KMS-11 (cell line): ENCODE data around the gene ZNF205.

Experiments
- H2AFZ ChIP-seq: fragments of 200-600 bp; sonication (generic); 2 replicates; pipeline ENCODE4 v1.6.1; 2016; ENCODE audit warnings: antibody characterized with exemption, mixed run types, low read depth
- H3K27ac ChIP-seq: fragments of 200-600 bp; sonication (generic); 2 replicates; pipeline ENCODE4 v1.6.1; 2016; ENCODE audit warnings: mild to moderate bottlenecking, mixed run types
- H3K27me3 ChIP-seq: fragments of 200-600 bp; sonication (generic); 2 replicates; pipeline ENCODE4 v1.6.1; 2017; ENCODE audit warnings: mild to moderate bottlenecking, low read depth, mixed run types, moderate library complexity; ENCODE audit not compliant: insufficient read depth
- H3K36me3 ChIP-seq: fragments of 200-600 bp; sonication (generic); 2 replicates; pipeline ENCODE4 v1.6.1; 2017; ENCODE audit warnings: mild to moderate bottlenecking, mixed run types; ENCODE audit not compliant: insufficient read depth
- H3K4me1 ChIP-seq: fragments of 200-600 bp; sonication (generic); 2 replicates; pipeline ENCODE4 v1.6.1; 2016; ENCODE audit warnings: mild to moderate bottlenecking, low read depth, mixed run types; ENCODE audit not compliant: poor library complexity, severe bottlenecking
- H3K4me2 ChIP-seq: fragments of 200-600 bp; sonication (generic); 2 replicates; pipeline ENCODE4 v1.7.0; 2016; ENCODE audit warnings: mild to moderate bottlenecking, mixed run types
- H3K4me3 ChIP-seq: fragments of 200-600 bp; sonication (generic); IDR thresholded peaks from 2 replicates; pipeline ENCODE4 v1.6.1; 2017; ENCODE audit warnings: low read depth, low read length, mixed read lengths; ENCODE audit not compliant: insufficient read depth
- H3K79me2 ChIP-seq: fragments of 200-600 bp; sonication (generic); 2 replicates; pipeline ENCODE4 v1.6.1; 2016; ENCODE audit warnings: low read depth, mixed run types; ENCODE audit not compliant: insufficient read depth
- H3K9ac ChIP-seq: fragments of 200-600 bp; sonication (generic); 2 replicates; pipeline ENCODE4 v1.6.1; 2016; ENCODE audit warnings: mild to moderate bottlenecking, mixed run types
- H4K20me1 ChIP-seq: fragments of 200-600 bp; sonication (generic); 2 replicates; pipeline ENCODE4 v1.6.1; 2016; ENCODE audit warnings: mild to moderate bottlenecking, mixed run types; ENCODE audit not compliant: insufficient read depth
- CTCF ChIP-seq: fragments of 200-600 bp; sonication (generic); conservative IDR thresholded peaks from 2 replicates; pipeline ENCODE4 v1.6.1; 2017; ENCODE audit warnings: low read depth, mild to moderate bottlenecking, antibody characterized with exemption, low read length, moderate library complexity, mixed read lengths

The ZNF205 gene

GRCh38 chr16:3119286-3119685 lies 6.9 kb downstream of the ZNF205 start:
- peaks cover 8% of the 10 kb centered on the region for H3K4me1 ChIP-seq
- H2AFZ ChIP-seq = no peak overlapping the region
- H3K27ac ChIP-seq = no peak overlapping the region
- no peaks in the 10 kb centered on the region for H3K36me3 ChIP-seq
- peaks cover 50% of the 10 kb centered on the region for H3K27me3 ChIP-seq
- H3K4me2 ChIP-seq = no peak overlapping the region
- no peak overlapping the region for H3K4me3 ChIP-seq
- no peaks in the 10 kb centered on the region for H3K79me2 ChIP-seq
- no peak for TF ChIP-seq CTCF
- H4K20me1 ChIP-seq = no peaks in the 10 kb centered on the region
- H3K9ac ChIP-seq = no peak overlapping the region

- H3K36me3 ChIP-seq = no peaks in the 10 kb centered on the region
- H4K20me1 ChIP-seq = no peaks in the 10 kb centered on the region
- peaks cover 8% of the 10 kb centered on the region for H3K4me1 ChIP-seq
- no peak for TF ChIP-seq CTCF
- H2AFZ ChIP-seq = no peak overlapping the region
- no peaks in the 10 kb centered on the region for H3K79me2 ChIP-seq
- no peak overlapping the region for H3K9ac ChIP-seq
- H3K27ac ChIP-seq = no peak overlapping the region
- no peak overlapping the region for H3K4me2 ChIP-seq
- no peak overlapping the region for H3K4me3 ChIP-seq
- peaks cover 45% of the 10 kb centered on the region for H3K27me3 ChIP-seq
These were observed 7.5 kb downstream of the ZNF205 start for GRCh38 chr16:3119701-3120408.

GRCh38 chr16:3120435-3120834 lies 8.0 kb downstream of the ZNF205 start:
- Histone ChIP-seq H3K27me3 (peaks cover 40% of the 10 kb centered on the region), H3K4me3 (no peak overlapping the region), H3K4me2 (no peak overlapping the region), H3K4me1 (peaks cover 14% of the 10 kb centered on the region), H3K36me3 (no peaks in the 10 kb centered on the region), H3K79me2 (no peaks in the 10 kb centered on the region), H3K27ac (no peak overlapping the region), H2AFZ (no peak overlapping the region), H4K20me1 (no peaks in the 10 kb centered on the region), H3K9ac (no peak overlapping the region)
- no peak for TF ChIP-seq CTCF

- H3K4me2 ChIP-seq = no peak overlapping the region
- H3K36me3 ChIP-seq = no peaks in the 10 kb centered on the region
- H3K27me3 ChIP-seq = peaks cover 28% of the 10 kb centered on the region
- no peak overlapping the region for H2AFZ ChIP-seq
- TF ChIP-seq CTCF = no peak
- H3K4me1 ChIP-seq = peaks cover 15% of the 10 kb centered on the region
- H3K79me2 ChIP-seq = no peaks in the 10 kb centered on the region
- H3K27ac ChIP-seq = no peak overlapping the region
- H3K9ac ChIP-seq = no peak overlapping the region
- H4K20me1 ChIP-seq = no peaks in the 10 kb centered on the region
- no peak overlapping the region for H3K4me3 ChIP-seq
These were observed 9.6 kb downstream of the ZNF205 start for GRCh38 chr16:3121851-3122467.
